HL-60/S4 treated with phorbol 12-myristate 13-acetate at 8.2 ng/mL for 4 days and 3 days (cell line): ENCODE data around the gene TUBA3E.
"Not testable (repeated sequence)": the region's sequence is repeated elsewhere in the genome, so short reads cannot be mapped to it uniquely, and the experiment has no call there.

Experiments
- in situ Hi-C: fragments of 300-500 bp; cut with MboI; formaldehyde crosslinking; loops from 2 replicates; pipeline ENCODE4 v1.15.0; 2022; ENCODE audit warnings: low sequenced_read_pairs

Gene TUBA3E

DNA sequence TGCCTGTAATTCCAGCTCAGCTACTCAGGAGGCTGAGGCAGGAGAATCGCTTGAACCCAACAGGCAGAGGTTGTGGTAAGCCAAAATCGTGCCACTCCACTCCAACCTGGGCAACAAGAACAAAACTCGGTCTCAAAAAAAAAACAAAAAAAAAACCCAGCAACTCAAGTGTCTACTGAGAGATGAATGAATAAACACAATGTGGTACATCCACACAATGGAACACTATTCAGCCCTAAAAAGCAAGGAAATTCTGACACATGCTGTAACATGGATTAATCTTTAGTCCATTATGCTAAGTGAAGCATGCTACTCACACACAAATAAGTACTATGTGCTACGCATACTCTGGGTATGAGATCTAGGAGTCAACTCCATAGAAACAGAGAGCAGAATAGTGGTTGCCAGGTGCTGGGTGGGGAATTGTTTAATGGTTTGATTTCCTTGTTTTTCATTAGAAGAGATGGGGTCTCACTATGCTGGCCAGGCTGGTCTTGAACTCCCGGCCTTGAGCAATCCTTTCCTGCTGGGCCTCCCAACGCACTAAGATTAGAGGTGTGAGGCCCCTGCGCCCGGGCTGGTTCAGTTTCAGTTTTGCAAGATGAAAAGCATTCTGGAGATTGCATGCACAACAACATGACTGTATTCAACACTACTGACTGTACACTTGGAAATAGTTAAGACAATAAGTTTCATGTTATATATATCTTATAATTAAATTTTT, 32.8 kb downstream of the TUBA3E start:
- in situ Hi-C loops, result no loop called here

DNA sequence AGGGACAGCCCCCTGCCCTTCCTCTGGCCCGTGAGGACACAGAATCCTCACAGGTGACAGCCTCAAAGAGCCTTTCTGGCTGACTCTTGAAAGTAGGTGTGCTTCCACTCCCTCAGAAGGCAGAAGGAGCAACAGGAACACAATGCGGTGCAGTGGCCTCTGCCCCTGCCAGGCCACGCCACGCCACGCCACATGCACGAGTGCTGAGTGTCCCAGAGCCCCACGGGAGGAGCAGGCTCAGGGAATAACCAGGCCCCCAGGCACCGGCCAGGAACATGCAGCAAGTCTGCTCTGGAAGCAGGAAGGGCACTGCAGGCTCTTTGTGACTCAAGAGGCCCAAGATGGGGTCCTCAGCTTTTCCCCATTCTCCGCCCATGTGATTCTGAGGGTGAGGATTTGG, 35.3 kb downstream of the TUBA3E start:
- in situ Hi-C loops, result no loop called here

DNA sequence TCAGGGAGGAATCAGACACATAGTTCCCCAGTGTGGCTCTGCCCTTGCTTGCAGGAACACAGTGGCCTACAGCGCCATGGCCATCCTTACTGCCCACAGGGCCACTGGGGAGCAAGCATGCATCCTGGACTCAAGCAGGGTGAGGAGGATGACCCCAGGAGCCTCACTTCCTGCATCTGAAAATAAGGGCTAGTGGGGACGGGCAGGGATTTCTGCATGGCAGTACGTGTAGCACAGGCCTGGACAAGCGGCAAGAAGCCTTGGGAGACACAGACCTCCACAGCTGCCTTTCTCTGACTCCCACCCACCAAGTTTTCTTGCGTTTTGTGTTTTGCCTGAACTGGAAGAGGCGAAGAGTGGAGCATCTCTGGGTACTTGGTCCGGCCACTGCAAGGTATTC, 35.8 kb downstream of the TUBA3E start:
- in situ Hi-C loops, result not testable (repeated sequence)

DNA sequence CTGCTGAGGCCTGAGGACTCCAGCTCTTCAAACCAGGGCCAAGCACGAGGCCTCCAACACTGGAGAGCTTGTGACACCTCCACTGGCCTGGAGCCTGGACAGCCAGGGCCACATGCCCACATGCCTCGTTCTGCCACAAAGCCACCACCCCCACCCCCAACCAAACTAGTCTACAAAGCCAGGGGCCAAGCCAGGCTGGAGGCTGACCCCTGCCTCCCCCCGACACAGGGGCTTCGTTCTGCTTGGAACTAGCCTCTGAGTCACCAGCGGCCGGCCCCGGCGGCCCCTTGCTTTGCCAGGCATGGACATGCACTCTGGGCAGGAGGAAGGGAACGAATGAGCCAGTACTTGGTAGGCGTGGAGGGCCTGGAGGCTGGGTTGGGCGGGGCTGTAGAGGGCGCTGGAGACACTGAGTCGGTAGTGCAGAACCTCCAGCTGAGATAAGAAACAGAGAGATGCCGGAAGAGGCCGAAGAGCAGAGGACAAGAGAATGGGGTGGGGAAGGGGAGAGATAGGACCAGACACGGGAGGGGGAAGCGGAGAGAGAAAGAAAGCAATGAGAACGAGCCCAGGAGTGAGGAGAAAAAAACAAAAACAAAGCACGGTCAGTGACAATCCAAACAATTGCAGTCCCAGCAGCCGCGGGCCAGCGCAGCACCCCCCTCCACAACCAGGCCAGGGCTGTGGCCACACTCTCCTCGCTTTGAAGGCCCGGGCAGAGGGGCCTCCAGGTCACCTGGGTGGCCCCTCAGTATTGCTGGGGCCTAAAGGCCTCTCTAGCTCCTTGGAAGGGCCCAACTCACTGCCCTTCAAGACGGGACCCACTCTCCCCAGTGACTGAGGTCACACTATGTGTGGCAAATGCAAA, 37.2 kb downstream of the TUBA3E start:
- in situ Hi-C loops, result not testable (repeated sequence)

DNA sequence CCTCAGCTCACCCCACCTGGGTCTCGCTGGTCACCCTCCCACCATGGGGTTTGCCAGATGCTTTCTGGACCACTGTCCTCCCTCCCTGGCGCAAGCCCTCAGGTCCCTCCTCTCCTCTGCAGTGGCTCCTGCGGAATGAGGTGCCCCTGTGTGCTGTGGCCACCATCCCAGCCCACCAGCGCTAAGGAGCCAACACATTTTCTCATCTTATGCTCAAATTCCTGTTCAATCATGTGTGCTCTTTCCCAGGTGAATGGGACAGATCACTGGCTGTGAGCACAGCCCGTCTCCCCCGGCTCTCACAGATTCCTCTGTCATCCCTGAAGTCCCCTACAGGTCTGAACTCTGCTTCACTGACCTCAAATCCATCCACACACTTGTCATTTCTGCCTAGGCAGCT, 38.1 kb downstream of the TUBA3E start:
- in situ Hi-C loops, result no loop called here

DNA sequence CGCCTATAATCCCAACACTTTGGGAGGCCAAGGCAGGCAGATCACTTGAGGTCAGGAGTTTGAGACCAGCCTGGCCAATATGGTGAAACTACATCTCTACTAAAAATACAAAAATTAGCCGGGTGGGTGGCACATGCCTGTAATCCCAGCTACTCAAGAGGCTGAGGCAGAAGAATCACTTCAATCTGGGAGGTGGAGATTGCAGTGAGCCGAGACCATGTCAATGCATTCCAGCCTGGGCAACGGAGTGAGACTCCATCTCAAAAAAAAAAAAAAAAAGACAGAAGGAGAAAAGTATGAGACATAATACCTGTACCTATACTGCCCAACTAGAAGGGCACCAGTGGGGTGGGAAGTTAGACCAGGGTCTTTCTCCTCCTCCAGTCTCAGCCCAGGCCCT, 38.9 kb downstream of the TUBA3E start:
- in situ Hi-C loops, result loop anchor here (10.0 kb wide), 1 partner anchor 175 kb away; no protein-coding TSS in a partner anchor

DNA sequence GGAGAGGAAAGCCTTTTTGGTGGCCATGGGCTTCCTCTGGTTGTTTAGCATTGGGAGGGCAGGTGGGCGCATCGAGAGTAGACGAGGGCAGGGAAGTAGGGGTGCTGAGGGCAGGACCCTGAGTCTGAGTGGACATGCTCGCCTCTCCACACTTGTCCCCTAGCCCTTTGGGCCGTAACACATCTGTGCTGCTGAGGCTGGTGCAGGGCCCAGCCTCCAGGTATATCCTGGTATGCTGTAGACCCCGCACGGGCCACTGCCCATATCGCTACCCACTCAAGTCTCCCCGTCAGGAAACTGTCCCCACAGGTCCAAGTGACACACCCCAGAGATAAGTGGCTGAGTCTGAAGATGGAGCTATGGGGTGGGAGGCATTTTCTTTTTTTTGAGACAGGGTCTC, 39.6 kb downstream of the TUBA3E start:
- in situ Hi-C loops, result loop anchor here (10.0 kb wide), 1 partner anchor 176 kb away; no protein-coding TSS in a partner anchor

DNA sequence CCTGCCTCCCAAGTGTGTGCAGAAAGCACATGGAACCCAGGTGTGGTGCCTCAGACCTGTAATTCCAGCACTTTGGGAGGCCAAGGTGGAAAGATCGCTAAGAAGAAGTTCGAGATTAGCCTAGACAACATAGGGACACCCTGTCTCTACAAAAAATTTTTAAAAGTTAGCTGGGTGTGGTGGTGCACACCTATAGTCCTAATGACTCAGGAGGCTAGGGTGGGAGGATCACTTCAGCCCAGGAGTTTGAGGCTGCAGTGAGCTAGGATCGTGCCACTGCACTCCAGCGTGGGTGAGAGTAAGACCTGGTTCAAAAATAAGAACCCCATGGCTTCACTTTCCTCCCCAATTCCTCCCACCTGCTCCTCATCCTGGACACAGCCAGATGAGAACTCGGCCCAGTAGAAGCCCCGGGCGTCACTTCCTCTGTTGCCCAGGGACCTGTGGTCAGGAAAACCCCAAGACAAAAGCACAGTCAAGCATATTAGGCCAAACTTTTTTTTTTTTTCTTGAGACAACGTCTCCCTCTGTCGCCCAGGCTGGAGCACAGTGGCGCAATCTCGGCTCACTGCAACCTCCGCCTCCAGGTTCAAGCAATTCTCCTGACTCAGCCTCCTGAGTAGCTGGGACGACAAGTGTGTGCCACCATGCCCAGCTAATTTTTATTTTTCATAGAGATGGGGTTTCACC, 40.3 kb downstream of the TUBA3E start:
- in situ Hi-C loops, result loop anchor here (10.0 kb wide), 1 partner anchor 177 kb away; no protein-coding TSS in a partner anchor

DNA sequence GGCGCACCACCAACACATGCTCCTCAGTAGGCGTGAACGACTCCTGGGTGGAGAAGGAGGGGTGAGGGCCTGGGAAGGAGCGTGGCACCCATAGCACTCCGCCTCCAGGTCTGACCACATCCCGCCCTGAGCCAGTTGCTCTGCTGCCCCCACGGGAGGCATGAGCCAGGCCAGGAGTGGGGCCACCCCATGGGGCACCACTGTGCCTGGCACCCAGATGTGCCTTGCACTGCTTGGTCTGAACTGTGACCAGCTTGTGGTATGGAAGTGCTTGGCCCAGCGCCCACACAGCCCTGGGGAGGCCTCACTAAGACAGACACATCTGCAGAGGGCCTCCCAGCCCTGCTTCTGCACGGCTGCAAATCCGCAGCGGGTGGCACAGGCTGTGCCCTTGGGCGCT, 40.9 kb downstream of the TUBA3E start:
- in situ Hi-C loops, result loop anchor here (10.0 kb wide), 1 partner anchor 177 kb away; no protein-coding TSS in a partner anchor

DNA sequence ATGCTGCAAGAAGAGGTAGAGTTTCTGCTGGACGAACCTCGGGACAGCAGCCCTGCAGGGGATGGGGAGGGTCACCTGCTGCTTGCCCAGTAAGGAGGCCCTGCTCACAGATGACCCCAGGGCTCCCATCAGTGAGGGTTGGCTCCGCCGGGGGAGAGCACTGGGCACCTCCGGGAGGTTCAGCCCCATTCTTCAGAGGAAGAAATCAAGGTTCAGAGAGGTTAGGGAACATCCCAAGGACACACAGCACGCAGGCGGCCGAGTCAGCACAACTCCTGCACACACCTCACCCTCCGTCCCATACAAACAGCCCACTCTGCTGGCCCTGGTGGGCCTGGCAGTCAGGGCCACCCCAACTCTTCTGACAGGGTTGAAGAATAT, 41.6 kb downstream of the TUBA3E start:
- in situ Hi-C loops, result loop anchor here (10.0 kb wide), 1 partner anchor 178 kb away; no protein-coding TSS in a partner anchor

DNA sequence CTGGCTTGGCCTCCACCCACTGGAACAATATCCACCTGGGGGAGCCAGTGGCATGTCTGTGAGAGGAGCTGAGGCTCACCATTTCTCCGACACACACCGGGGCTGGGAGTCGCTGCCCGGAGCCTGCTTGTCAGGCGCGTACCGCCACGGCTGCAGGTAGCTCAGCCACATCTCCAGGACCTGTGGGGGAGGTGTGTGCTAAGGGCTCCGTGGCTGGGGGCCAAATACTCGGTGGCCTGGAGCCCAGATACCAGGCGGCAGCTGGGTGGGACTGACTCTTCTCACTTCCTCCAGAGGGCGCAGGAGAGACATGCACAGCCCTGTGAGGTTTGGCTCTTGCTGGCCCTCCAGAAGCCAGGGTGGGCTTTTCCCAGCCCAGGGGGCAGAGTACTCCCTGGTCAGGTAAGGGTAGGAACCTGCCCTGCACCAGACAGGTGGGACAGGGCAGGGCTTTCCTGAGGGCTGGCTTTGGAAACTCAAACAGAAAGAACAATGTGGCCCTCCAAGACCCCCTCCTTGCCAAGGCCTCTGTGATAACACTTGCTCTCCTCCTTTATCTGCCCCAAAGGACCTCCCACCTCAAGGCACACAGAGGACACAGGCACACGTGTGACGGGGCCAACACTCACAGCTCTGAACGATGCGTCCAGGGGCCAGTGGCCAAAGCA, 42.1 kb downstream of the TUBA3E start:
- in situ Hi-C loops, result loop anchor here (10.0 kb wide), 1 partner anchor 179 kb away; no protein-coding TSS in a partner anchor

DNA sequence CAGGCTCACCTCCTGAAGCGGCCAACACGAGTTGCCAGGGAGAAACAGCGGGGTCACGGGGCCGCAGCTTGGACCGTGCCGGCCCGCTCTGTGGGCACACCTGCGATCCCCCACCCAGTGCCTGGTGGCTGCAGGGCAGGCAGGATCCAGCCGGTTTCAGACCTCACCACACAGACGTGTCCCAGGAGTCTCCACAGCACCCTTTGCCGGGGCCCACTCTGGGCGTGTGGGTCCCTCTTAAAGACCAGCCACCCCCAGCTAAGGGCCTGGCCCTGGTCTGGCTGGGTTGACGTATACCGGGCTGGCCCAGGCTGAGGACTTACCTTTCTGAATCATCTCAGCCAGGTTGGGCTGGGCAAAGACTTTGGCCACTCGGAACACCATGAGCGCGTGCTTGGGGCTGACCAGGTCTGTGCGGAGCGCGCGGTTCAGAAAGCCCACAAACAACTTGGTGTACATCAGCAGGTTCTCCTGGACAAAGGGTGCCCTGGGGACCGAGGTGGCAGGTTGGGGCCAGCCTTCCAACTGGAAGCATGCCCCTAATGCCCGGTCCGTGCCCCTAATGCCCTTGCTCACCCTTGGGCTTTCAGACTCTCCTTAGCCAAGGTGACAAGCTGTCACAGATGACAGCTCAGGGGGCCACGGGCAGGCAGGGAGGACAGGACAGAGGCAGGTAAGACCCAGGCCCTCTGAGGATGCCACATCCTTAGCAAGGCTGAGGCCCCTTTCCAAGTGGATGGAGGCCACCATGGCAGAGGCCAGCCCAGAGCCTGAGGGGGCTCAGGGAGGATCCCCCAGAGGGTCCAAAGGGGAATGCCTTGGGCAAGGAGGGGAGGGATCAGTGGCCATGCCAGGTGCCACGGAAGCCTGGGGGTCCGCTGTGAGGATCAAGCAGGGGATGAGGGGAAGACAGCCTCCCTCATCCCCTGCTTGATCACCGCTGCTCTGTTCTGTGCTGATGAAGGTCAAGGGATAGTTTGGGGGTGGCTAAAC, 43.2 kb downstream of the TUBA3E start:
- in situ Hi-C loops, result loop anchor here (10.0 kb wide), 1 partner anchor 180 kb away; no protein-coding TSS in a partner anchor

DNA sequence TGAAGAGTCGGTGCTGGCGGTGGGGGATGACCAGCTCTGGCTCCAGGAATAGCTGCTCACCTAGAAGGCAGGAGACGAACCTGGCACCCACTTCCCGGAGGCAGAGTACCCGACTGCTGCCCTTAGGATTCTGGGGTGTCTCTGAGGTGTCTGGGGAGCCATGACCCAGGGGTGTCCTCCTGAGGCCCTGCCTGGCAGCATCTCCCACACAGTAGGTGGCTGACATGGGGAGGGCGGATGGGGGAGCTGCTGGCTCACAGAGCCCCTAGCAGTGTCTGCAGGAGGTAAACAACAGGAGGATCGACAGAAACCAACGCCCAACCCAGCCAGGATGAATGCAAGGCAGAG, 43.8 kb downstream of the TUBA3E start:
- in situ Hi-C loops, result loop anchor here (10.0 kb wide), 1 partner anchor 180 kb away; no protein-coding TSS in a partner anchor

DNA sequence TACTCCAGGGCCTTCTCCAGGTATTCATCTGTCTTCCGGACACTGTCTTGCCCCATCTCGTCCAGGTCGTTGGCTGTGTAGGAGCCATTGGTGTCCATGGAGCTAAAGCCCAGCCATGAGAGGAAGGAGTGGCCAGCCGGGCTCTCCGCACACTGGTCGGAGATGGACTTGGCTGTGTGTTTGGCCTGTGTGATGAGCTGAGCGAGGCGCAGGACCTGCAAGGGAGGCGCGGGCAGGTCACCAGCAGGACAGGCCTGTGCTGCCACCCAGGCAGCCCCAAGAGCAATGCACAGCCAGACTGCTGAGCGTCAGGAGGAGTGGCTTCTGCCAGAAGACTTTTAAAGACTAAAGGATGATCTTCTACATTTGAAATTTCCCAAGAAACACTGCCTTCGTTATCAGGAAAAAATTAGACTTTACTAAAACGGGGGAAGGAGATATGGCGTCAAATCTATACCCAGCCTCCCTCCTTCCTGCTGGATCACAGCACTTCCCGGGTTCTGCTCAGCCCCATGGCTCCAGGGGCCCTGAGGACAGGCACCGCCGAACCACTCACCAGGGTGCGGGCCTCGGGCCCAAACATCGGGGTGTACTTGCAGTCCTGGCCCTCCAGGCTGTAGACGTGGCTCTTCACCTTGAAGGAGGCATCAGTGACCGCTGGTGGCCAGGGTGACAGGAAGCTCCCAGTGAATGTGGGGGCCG, 44.4 kb downstream of the TUBA3E start:
- in situ Hi-C loops, result loop anchor here (10.0 kb wide), 1 partner anchor 181 kb away; no protein-coding TSS in a partner anchor

DNA sequence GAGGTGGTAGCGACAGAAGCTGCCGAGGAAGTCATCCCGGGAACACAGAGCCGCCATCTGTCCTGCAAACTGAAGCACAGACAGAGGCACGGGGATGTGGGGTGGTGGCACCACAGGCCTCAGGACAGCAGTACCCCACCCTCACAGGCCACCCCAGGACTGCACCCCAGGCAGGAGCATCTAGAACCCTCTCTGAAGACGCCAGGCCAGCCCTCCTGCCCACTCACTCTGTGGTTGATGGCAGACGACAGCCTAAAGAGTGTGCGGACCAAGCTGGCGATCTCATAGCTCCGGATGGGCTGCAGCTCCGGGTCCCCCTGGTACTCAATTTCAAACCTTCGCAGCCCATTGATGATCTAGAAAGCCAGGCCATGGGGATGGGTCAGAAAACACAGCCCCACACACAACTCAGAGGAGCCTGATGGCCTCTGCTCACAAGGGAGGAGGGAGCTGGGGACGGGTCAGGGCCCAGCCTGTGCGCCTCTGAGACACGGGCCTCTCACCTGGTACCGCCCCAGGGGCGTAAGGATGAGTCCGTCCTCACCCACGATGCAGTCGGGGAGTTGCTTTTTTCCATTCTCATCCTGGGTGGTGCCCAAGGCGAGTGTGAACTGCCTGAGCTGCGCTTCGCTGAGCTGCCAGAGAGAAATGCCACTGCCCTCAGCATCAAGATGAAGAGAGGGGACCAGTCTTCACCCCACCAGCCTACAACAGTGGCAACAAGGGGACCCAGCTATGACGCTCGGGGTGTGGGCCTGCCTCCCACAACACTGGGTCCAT, 45.2 kb downstream of the TUBA3E start:
- in situ Hi-C loops, result loop anchor here (10.0 kb wide), 1 partner anchor 182 kb away; no protein-coding TSS in a partner anchor

DNA sequence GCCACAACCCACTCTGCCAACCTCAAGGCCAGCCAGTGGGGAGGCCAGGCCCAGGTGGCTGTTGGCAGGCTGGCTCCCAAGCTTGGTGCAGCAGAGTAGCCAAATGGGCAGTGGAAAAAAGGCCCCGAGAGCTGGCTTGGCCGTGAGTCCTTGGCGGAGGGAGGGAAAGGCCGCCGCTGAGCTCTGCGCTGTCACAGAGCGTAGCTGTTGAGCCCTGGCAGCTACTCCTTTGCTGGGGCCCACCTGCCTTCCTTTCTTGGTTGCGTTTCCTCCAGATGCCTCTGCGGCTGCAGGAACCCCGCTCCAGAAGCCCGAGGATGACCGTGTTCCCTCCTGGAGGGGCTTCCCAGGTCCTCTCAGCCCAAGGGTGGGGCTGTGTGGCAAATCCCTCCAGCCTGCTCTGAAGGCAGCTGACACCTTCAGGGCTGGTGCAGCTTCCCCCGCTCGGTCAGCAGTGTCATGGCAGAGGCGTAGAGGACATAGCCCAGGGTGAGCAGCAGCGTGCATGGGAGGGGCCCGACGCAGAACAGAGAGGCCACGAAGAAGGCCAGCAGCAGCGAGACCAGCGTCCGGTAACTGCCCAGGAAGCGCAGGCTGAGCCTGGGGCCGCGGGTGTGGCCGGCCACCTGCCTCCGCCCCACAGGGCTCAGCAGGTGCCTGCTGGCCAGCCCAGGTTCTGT, 46.0 kb downstream of the TUBA3E start:
- in situ Hi-C loops, result loop anchor here (10.0 kb wide), 1 partner anchor 183 kb away; no protein-coding TSS in a partner anchor

DNA sequence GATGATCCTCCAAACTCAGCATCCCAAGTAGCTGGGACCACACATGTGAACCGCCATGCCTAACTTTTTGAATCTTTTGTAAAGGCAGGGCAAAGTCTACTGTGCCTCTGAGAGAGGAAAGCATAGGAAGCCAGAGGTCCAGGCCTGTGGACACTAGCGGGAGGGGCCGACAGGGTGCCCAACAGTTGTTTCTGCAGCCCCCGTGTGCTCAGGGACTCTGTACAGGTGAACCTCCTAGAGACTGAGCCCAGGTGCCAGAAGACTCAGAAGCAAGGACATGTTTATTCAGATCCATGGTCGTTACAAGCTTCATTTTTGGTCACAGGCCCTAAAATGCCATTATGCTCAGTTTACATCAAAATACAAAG, 47.1 kb downstream of the TUBA3E start:
- in situ Hi-C loops, result loop anchor here (10.0 kb wide), 1 partner anchor 184 kb away; no protein-coding TSS in a partner anchor
